H1 (cell line): ENCODE measurements around the gene IPO7. TPM values are rescaled to one million over a fixed set of nuclear protein-coding genes. Genes with fewer than 3 reads are reported as not detected.

Experiments used
- CTCF ChIA-PET: fragments of 300-600 bp; sonication (Branson Sonifier 250); formaldehyde crosslinking; loops from one replicate; lab custom pipeline; 2021; ENCODE audit not compliant: partially characterized antibody; lab: Charles Lee
- POLR2A ChIA-PET: fragments of 300-600 bp; sonication (Branson Sonifier 250); formaldehyde crosslinking; loops from one replicate; lab custom pipeline; 2021; ENCODE audit warnings: inconsistent platforms; ENCODE audit not compliant: partially characterized antibody; lab: Charles Lee
- DNase-seq, 2 experiments: peaks; one replicate each; pipeline versions ENCODE4 v3.0.0 to v3.0.0-alpha.2; 2010 to 2022; ENCODE audit warnings: low spot score in 2 of 2, low read depth in 1 of 2, mixed read lengths in 1 of 2
- FAIRE-seq: peaks from 2 replicates; lab custom pipeline; 2011; peaks lifted over from hg19 to GRCh38; lab: Jason Lieb, UNC
- H2AFZ ChIP-seq: 2 replicates; pipeline ENCODE4 v1.8.1; 2012; ENCODE audit warnings: low read length, inconsistent platforms
- H2AK5ac ChIP-seq: 2 replicates; pipeline ENCODE4 v1.6.1; 2013; ENCODE audit warnings: low read depth, low read length
- H2BK120ac ChIP-seq: replicated peaks from 2 replicates; pipeline ENCODE3; 2013; ENCODE audit warnings: low read depth, low read length, inconsistent platforms
- H2BK12ac ChIP-seq: 2 replicates; pipeline ENCODE4 v1.6.1; 2013; ENCODE audit warnings: low read depth, low read length
- H2BK15ac ChIP-seq: 2 replicates; pipeline ENCODE4 v1.6.1; 2013; ENCODE audit warnings: low read length
- H2BK20ac ChIP-seq: 2 replicates; pipeline ENCODE4 v1.6.1; 2013; ENCODE audit warnings: low read length
- H2BK5ac ChIP-seq: 2 replicates; pipeline ENCODE4 v1.6.1; 2013; ENCODE audit warnings: low read depth, low read length
- H3K14ac ChIP-seq: 2 replicates; pipeline ENCODE4 v1.6.1; 2013; ENCODE audit warnings: inconsistent platforms; ENCODE audit not compliant: insufficient read length
- H3K18ac ChIP-seq: 2 replicates; pipeline ENCODE4 v1.6.1; 2013; ENCODE audit warnings: low read length; ENCODE audit errors: extremely low read depth
- H3K23ac ChIP-seq: 2 replicates; pipeline ENCODE4 v1.6.1; 2013; ENCODE audit warnings: inconsistent platforms; ENCODE audit not compliant: insufficient read length
- H3K23me2 ChIP-seq: 2 replicates; pipeline ENCODE4 v1.6.1; 2013; ENCODE audit warnings: low read depth, low read length
- H3K27ac ChIP-seq: 2 replicates; pipeline ENCODE4 v1.6.1; 2011; ENCODE audit warnings: low read depth, low read length, inconsistent platforms
- H3K27me3 ChIP-seq, 4 experiments: replicated peaks in 1 of 4; 1 replicate in 1 of 4; 2 replicates in 3 of 4; pipeline versions ENCODE4 v1.6.1 to v1.8.1; 2011 to 2013; ENCODE audit warnings: low read length in 3 of 4, mild to moderate bottlenecking in 3 of 4, inconsistent platforms in 2 of 4, mixed read lengths in 2 of 4, moderate library complexity in 1 of 4; ENCODE audit not compliant: control insufficient read depth in 3 of 4, insufficient read depth in 3 of 4; ENCODE audit errors: extremely low read depth in 1 of 4
- H3K36me3 ChIP-seq, 4 experiments: 2 replicates each; pipeline versions ENCODE4 v1.6.1 to v1.8.1; 2011 to 2013; ENCODE audit warnings: mild to moderate bottlenecking in 4 of 4, low read length in 3 of 4, moderate library complexity in 2 of 4, control low read depth in 1 of 4, inconsistent platforms in 1 of 4; ENCODE audit not compliant: insufficient read depth in 4 of 4, control insufficient read depth in 2 of 4
- H3K4ac ChIP-seq: replicated peaks from 2 replicates; pipeline ENCODE3; 2013; ENCODE audit warnings: low read length, low read depth, mixed read lengths, inconsistent platforms; ENCODE audit not compliant: insufficient read length
- H3K4me1 ChIP-seq, 4 experiments: replicated peaks in 1 of 4; 1 replicate in 1 of 4; 2 replicates in 3 of 4; pipeline versions ENCODE4 v1.6.1 to v1.8.1; 2011 to 2013; ENCODE audit warnings: low read length in 3 of 4, inconsistent platforms in 2 of 4, mixed read lengths in 1 of 4; ENCODE audit not compliant: insufficient read depth in 4 of 4, control insufficient read depth in 3 of 4
- H3K4me2 ChIP-seq, 2 experiments: 2 replicates each; pipeline versions ENCODE4 v1.6.1 to v1.8.1; 2011 to 2013; ENCODE audit warnings: low read depth in 2 of 2, low read length in 2 of 2, control low read depth in 1 of 2, inconsistent platforms in 1 of 2, mild to moderate bottlenecking in 1 of 2; ENCODE audit not compliant: insufficient read depth in 1 of 2
- H3K4me3 ChIP-seq, 4 experiments: fragments of 200-600, 300-600 bp in 1 of 4; sonication (generic), shearing (Covaris generic), sonication (Bioruptor Twin) in 1 of 4; 2 replicates each; pipeline versions ENCODE4 v1.5.1 to v1.8.1; 2011 to 2016; ENCODE audit warnings: low read length in 4 of 4, low read depth in 3 of 4, control low read depth in 2 of 4, inconsistent platforms in 2 of 4, mild to moderate bottlenecking in 2 of 4, mixed read lengths in 1 of 4, moderate library complexity in 1 of 4; ENCODE audit not compliant: insufficient read depth in 2 of 4; ENCODE audit errors: extremely low read depth in 1 of 4
- H3K56ac ChIP-seq: replicated peaks from 2 replicates; pipeline ENCODE3; 2013; ENCODE audit warnings: low read depth, mild to moderate bottlenecking, mixed read lengths, low read length, inconsistent platforms; ENCODE audit not compliant: insufficient read length
- H3K79me1 ChIP-seq: 2 replicates; pipeline ENCODE4 v1.6.1; 2013; ENCODE audit warnings: low read depth, low read length, control low read depth
- H3K79me2 ChIP-seq, 2 experiments: 2 replicates each; pipeline versions ENCODE4 v1.6.1 to v1.8.1; 2012 to 2013; ENCODE audit warnings: low read length in 2 of 2, mild to moderate bottlenecking in 2 of 2, inconsistent platforms in 1 of 2; ENCODE audit not compliant: insufficient read depth in 2 of 2, control insufficient read depth in 1 of 2
- H3K9ac ChIP-seq, 4 experiments: replicated peaks in 1 of 4; 1 replicate in 1 of 4; 2 replicates in 3 of 4; pipeline versions ENCODE4 v1.6.1 to v1.8.1; 2011 to 2013; ENCODE audit warnings: low read depth in 3 of 4, low read length in 3 of 4, control low read depth in 2 of 4, mild to moderate bottlenecking in 2 of 4, moderate library complexity in 2 of 4, inconsistent platforms in 1 of 4; ENCODE audit errors: extremely low read depth in 1 of 4
- H3K9me3 ChIP-seq, 2 experiments: 2 replicates each; pipeline versions ENCODE4 v1.6.1 to v1.8.1; 2012 to 2013; ENCODE audit warnings: mild to moderate bottlenecking in 2 of 2, moderate library complexity in 2 of 2, control low read depth in 1 of 2, inconsistent platforms in 1 of 2, low read depth in 1 of 2, low read length in 1 of 2, mixed read lengths in 1 of 2; ENCODE audit not compliant: insufficient read depth in 2 of 2
- H4K20me1 ChIP-seq, 2 experiments: replicated peaks in 1 of 2; 2 replicates each; pipeline versions ENCODE3 to v1.8.1; 2011 to 2013; ENCODE audit warnings: inconsistent platforms in 2 of 2, low read length in 2 of 2, mild to moderate bottlenecking in 1 of 2; ENCODE audit not compliant: insufficient read depth in 2 of 2, control insufficient read depth in 1 of 2
- H4K5ac ChIP-seq: 2 replicates; pipeline ENCODE4 v1.6.1; 2013; ENCODE audit warnings: low read length, low read depth, mixed read lengths, inconsistent platforms; ENCODE audit not compliant: insufficient read length
- H4K8ac ChIP-seq: 2 replicates; pipeline ENCODE4 v1.8.0; 2013; ENCODE audit warnings: mild to moderate bottlenecking, moderate library complexity, low read length, inconsistent platforms; ENCODE audit not compliant: insufficient read depth; ENCODE audit errors: extremely low read depth
- H4K91ac ChIP-seq: replicated peaks from 2 replicates; pipeline ENCODE3; 2013; ENCODE audit warnings: low read length, mixed read lengths, inconsistent platforms; ENCODE audit not compliant: insufficient read length
- BACH1 ChIP-seq: IDR thresholded peaks from 2 replicates; pipeline ENCODE4 v1.6.1; 2012; ENCODE audit warnings: low read length, improper control_type of control experiment
- CHD2 ChIP-seq: IDR thresholded peaks from 2 replicates; pipeline ENCODE4 v1.6.1; 2012; ENCODE audit warnings: low read length, improper control_type of control experiment
- EP300 ChIP-seq, 2 experiments: IDR thresholded peaks; 1 replicate in 1 of 2; 2 replicates in 1 of 2; pipeline ENCODE4 v1.6.1; 2011 to 2012; ENCODE audit warnings: low read depth in 2 of 2, low read length in 2 of 2, mild to moderate bottlenecking in 2 of 2, borderline replicate concordance in 1 of 2, inconsistent platforms in 1 of 2, moderate library complexity in 1 of 2
- GABPA ChIP-seq: IDR thresholded peaks from 2 replicates; pipeline ENCODE4 v1.6.1; 2011; ENCODE audit warnings: mild to moderate bottlenecking, low read length, moderate library complexity, borderline replicate concordance; ENCODE audit not compliant: insufficient read depth
- KDM4A ChIP-seq: IDR thresholded peaks from one replicate; pipeline ENCODE4 v1.7.1; 2012; ENCODE audit warnings: low read depth, mild to moderate bottlenecking, moderate library complexity, low read length, inconsistent platforms; ENCODE audit not compliant: severe bottlenecking
- NRF1 ChIP-seq: IDR thresholded peaks from 2 replicates; pipeline ENCODE4 v1.6.1; 2011; ENCODE audit warnings: mild to moderate bottlenecking, low read depth, low read length, improper control_type of control experiment
- POLR2AphosphoS5 ChIP-seq: IDR thresholded peaks from 2 replicates; pipeline ENCODE4 v1.6.1; 2011; ENCODE audit warnings: low read depth, low read length
- SRF ChIP-seq: IDR thresholded peaks from 2 replicates; pipeline ENCODE4 v1.6.1; 2011; ENCODE audit warnings: mild to moderate bottlenecking, low read depth, low read length, moderate library complexity
- TBP ChIP-seq: IDR thresholded peaks from 2 replicates; pipeline ENCODE4 v1.6.1; 2011; ENCODE audit warnings: low read depth, low read length, improper control_type of control experiment
- ZNF274 ChIP-seq: IDR thresholded peaks from 2 replicates; pipeline ENCODE4 v1.7.0; 2012; ENCODE audit warnings: low read length, borderline replicate concordance; ENCODE audit errors: extremely low read depth
- WGBS, 2 experiments: shearing (Covaris generic) in 1 of 2; methylation state at CpG; one replicate each; pipeline versions ENCODE4 v1.1.6 to v1.1.7; 2013 to 2015; ENCODE audit warnings: low lambda C conversion rate in 2 of 2, mixed read lengths in 2 of 2, inconsistent platforms in 1 of 2, low coverage in 1 of 2, missing lambda C conversion rate in 1 of 2; ENCODE audit not compliant: insufficient replicate concordance in 2 of 2, insufficient coverage in 1 of 2, insufficient read length in 1 of 2; ENCODE audit errors: extremely low coverage in 1 of 2, missing lambda C conversion rate in 1 of 2; 5-methylcytosine and 5-hydroxymethylcytosine counted together
- polyA plus RNA-seq, 7 experiments: library from polyadenylated mRNA; depleted of rRNA in 3 of 7; stranded (reverse) in 5 of 7; unstranded in 2 of 7; fragments of >200 nt in 5 of 7; fragments of 200-250 nt in 2 of 7; gene quantifications; 1 replicate in 5 of 7; 2 replicates in 1 of 7; 4 replicates in 1 of 7; pipeline versions ENCODE4 v1.2.1 to v1.2.3, GENCODE V29; 2011 to 2013; ENCODE audit warnings: missing spikeins in 2 of 7, mixed read lengths in 2 of 7
- total RNA-seq: library from RNA; stranded (reverse); fragmentation: NEBNext Ultra II Directional; extraction: Animal tissue kit (Norgen Biotek cat#: 25700); gene quantifications from 2 replicates; pipeline ENCODE4 v1.2.1, GENCODE V29; 2021

The IPO7 gene
- total and polyA plus RNA-seq, 2 of the 8 experiments (the other 6 are each of a cell fraction or from before 2014, with no cell fraction given), result 45.9 to 259 TPM

DNA sequence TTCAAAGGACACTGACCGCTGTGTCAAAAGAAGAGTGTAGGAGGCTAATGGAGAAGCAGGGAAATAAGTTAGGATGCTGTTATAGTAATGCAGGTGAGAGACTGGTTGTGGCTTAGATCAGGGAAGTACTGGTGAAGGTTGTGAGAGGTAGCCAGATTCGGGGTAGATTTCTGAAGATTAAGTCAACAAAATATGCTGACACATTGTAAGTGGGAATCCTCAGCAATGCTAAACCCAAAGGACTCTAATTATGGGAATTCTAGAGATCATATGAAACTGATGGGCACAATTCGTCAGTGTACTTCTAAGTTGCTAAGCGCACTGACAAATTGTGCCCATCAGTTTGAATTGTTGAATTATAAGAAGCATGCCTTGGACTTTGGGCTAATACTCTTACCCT lies 86.3 kb downstream of the IPO7 start:
- no peak overlapping the region for H3K9ac ChIP-seq
- no peak for TF ChIP-seq SRF
- no peak for TF ChIP-seq CHD2
- no peak for TF ChIP-seq TBP
- TF ChIP-seq KDM4A, result no peak
- TF ChIP-seq BACH1, result no peak
- TF ChIP-seq ZNF274, result no peak
- TF ChIP-seq EP300 (IDR thresholded peaks at IDR 0.05; ENCODE audit: borderline replicate concordance in 1 of 2, low read depth in 2 of 2, low read length in 2 of 2), result no peak
- TF ChIP-seq POLR2AphosphoS5, result no peak
- no peak for TF ChIP-seq NRF1
- TF ChIP-seq GABPA, result no peak

More for the DNA sequence above, 86.3 kb downstream of the IPO7 start:
- Histone ChIP-seq H4K5ac (no peak overlapping the region), H3K18ac (no peak overlapping the region), H3K4me2 (no peak overlapping the region), H3K36me3 (peaks cover 7 to 30% (median 18%) of the 10 kb centered on the region in 4 experiments), H2BK15ac (no peak overlapping the region), H2BK20ac (no peak overlapping the region), H2AK5ac (no peak overlapping the region), H2BK120ac (no peak overlapping the region), H4K91ac (no peak overlapping the region), H3K4me1 (no peaks in the 10 kb centered on the region), H3K9me3 (no peaks in the 10 kb centered on the region), H2BK5ac (no peak overlapping the region), H3K14ac (no peak overlapping the region), H3K79me2 (peaks cover 0 to 44% of the 10 kb centered on the region in 2 experiments; a peak in 3 of 4 replicates), H3K79me1 (0 out of 2 replicates have a peak, but pooled peaks cover 2% of the 10 kb centered on the region), H3K27me3 (no peaks in the 10 kb centered on the region), H3K23me2 (no peaks in the 10 kb centered on the region), H3K23ac (no peak overlapping the region), H3K4me3 (no peak overlapping the region), H3K4ac (no peak overlapping the region), H2BK12ac (no peak overlapping the region), H3K56ac (no peak overlapping the region), H4K20me1 (peaks cover 0 to 2% of the 10 kb centered on the region in 2 experiments), H4K8ac (no peak overlapping the region), H2AFZ (no peak overlapping the region), H3K27ac (no peak overlapping the region; the same call in 1 of the 2 replicates)
- ChIA-PET POLR2A (interaction anchor here (8.0 kb wide), 1 partner anchor 11 kb away, joined by 44 read pairs; the partner anchor contains the start of gene ZNF143), CTCF (interaction anchor here (2.2 kb wide), 1 partner anchor 36 kb away, joined by 6 read pairs; no protein-coding TSS in a partner anchor)
- no peak for DNase-seq
- 95% methylated on average over 4 of the region's 4 CpGs; no CpG with 5 or more reads in 1 of the 2 experiments for WGBS, 2 experiments
- FAIRE-seq, result no peak
